ENCODE measurements around the gene TRIM2. TPM values are rescaled to one million over a fixed set of nuclear protein-coding genes. Genes with fewer than 3 reads are reported as not detected.

TRIM2 gene
- total and polyA plus RNA-seq, 2 donors from 2014 or later = 23.3 to 122 TPM

DNA sequence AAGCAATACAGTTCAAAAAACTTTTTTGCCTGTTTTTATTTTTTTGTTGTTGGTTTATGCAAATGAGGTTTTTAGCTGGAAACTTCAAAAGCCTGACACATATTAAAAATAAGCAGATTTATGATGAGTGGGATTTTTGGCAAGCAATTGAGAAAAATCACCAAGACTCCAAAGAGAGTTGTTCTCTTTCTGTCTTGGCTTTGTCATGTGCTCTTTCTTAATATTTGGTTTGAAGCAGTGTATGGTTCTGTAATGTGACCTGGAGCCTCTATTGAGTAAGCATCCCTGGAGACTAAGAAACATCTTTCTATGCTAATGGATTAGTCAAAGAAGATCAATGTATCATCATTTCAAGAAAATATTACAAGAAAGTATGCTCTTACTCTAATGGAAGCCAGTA lies 11.7 kb downstream of the TRIM2 start:
- no peaks in the 10 kb centered on the region for H3K36me3 ChIP-seq (ENCODE audit: control insufficient read depth in 2 of 3, insufficient read depth in 3 of 3, low read length in 3 of 3)
- FAIRE-seq (no peak), DNase-seq (no peak)
- no peak overlapping the region for H3K9ac ChIP-seq (ENCODE audit: low read length in 3 of 3)
- TF ChIP-seq, protein P1, sequence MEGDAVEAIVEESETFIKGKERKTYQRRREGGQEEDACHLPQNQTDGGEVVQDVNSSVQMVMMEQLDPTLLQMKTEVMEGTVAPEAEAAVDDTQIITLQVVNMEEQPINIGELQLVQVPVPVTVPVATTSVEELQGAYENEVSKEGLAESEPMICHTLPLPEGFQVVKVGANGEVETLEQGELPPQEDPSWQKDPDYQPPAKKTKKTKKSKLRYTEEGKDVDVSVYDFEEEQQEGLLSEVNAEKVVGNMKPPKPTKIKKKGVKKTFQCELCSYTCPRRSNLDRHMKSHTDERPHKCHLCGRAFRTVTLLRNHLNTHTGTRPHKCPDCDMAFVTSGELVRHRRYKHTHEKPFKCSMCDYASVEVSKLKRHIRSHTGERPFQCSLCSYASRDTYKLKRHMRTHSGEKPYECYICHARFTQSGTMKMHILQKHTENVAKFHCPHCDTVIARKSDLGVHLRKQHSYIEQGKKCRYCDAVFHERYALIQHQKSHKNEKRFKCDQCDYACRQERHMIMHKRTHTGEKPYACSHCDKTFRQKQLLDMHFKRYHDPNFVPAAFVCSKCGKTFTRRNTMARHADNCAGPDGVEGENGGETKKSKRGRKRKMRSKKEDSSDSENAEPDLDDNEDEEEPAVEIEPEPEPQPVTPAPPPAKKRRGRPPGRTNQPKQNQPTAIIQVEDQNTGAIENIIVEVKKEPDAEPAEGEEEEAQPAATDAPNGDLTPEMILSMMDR (IDR thresholded peaks at IDR 0.05; ENCODE audit: borderline replicate concordance, extremely low read depth, insufficient read depth) = no peak
- intact Hi-C loops (cut with DNase I) = no loop called here
- H3K27me3 ChIP-seq (ENCODE audit: control insufficient read depth, insufficient read depth, low read length) = no peaks in the 10 kb centered on the region
- peaks cover 0 to 1% (median 0%) of the 10 kb centered on the region in 3 donors for H3K4me1 ChIP-seq (ENCODE audit: control insufficient read depth in 2 of 3, insufficient read depth in 2 of 3, low read depth in 1 of 3, low read length in 3 of 3)
- H3K27ac ChIP-seq (ENCODE audit: low read depth in 2 of 2, low read length in 2 of 2) = no peak overlapping the region
- H3K4me3 ChIP-seq (ENCODE audit: low read length in 3 of 3) = no peak overlapping the region
- H3K9me3 ChIP-seq (ENCODE audit: control insufficient read depth in 2 of 3, insufficient read depth in 1 of 3, low read length in 3 of 3) = no peaks in the 10 kb centered on the region

DNA sequence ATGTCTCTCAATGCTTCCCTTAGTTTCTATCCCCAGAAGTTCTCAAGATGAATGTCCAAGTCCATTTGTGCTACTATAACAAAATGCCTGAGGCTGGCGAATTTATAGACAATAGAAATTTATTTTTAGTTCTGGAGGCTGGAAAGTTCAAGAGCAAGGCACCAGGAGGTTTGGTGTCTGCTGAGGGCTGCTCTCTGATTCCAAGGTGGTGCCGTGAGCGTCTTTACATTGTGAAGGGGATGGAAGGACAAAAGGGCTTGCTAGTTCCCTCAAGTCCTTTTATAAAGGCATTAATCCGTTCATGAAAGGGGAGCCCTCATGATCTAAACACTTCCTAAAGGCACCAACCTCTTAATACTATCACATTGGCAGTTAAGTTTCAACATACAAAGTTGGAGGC lies 12.3 kb downstream of the TRIM2 start:
- H3K4me1 ChIP-seq (ENCODE audit: control insufficient read depth in 2 of 3, insufficient read depth in 2 of 3, low read depth in 1 of 3, low read length in 3 of 3) = no peaks in the 10 kb centered on the region
- FAIRE-seq (no peak), DNase-seq (no peak)
- H3K4me3 ChIP-seq (ENCODE audit: low read length in 3 of 3) = no peak overlapping the region
- H3K36me3 ChIP-seq (ENCODE audit: control insufficient read depth in 2 of 3, insufficient read depth in 3 of 3, low read length in 3 of 3) = no peaks in the 10 kb centered on the region
- intact Hi-C loops (cut with DNase I) = no loop called here
- H3K27me3 ChIP-seq (ENCODE audit: control insufficient read depth, insufficient read depth, low read length) = no peaks in the 10 kb centered on the region
- H3K9me3 ChIP-seq (ENCODE audit: control insufficient read depth in 2 of 3, insufficient read depth in 1 of 3, low read length in 3 of 3) = no peaks in the 10 kb centered on the region
- TF ChIP-seq, protein P1 (IDR thresholded peaks at IDR 0.05; ENCODE audit: borderline replicate concordance, extremely low read depth, insufficient read depth) = no peak
- no peak overlapping the region for H3K9ac ChIP-seq (ENCODE audit: low read length in 3 of 3)
- H3K27ac ChIP-seq (ENCODE audit: low read depth in 2 of 2, low read length in 2 of 2) = no peak overlapping the region

DNA sequence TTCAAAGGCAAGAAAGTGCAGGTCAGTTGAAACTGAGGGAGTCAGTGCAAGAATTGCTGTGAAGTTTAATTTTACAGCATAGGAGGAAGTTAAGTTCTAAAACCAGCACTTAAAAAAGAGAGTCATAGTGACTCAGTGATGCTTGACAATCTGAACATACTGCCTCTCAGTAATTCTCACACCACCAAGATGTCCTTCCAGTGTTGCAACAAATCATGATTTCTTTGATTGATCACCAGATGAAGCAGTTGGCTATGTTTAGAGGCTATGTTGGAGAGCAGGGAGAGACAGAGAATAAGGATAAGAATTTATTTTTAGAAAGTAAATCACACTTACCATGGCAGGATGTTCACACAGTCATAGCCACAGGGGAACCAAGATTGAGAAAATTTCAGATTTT lies 13.2 kb downstream of the TRIM2 start:
- Histone ChIP-seq H3K27ac (ENCODE audit: low read depth in 2 of 2, low read length in 2 of 2) (no peak overlapping the region), H3K9ac (ENCODE audit: low read length in 3 of 3) (no peak overlapping the region), H3K9me3 (ENCODE audit: control insufficient read depth in 2 of 3, insufficient read depth in 1 of 3, low read length in 3 of 3) (no peaks in the 10 kb centered on the region), H3K4me3 (ENCODE audit: low read length in 3 of 3) (no peak overlapping the region), H3K4me1 (ENCODE audit: control insufficient read depth in 2 of 3, insufficient read depth in 2 of 3, low read depth in 1 of 3, low read length in 3 of 3) (peaks cover 0 to 4% (median 0%) of the 10 kb centered on the region in 3 donors), H3K36me3 (ENCODE audit: control insufficient read depth in 2 of 3, insufficient read depth in 3 of 3, low read length in 3 of 3) (no peaks in the 10 kb centered on the region), H3K27me3 (ENCODE audit: control insufficient read depth, insufficient read depth, low read length) (no peaks in the 10 kb centered on the region)
- intact Hi-C loops (cut with DNase I) = no loop called here
- FAIRE-seq = no peak
- DNase-seq = no peak
- TF ChIP-seq, protein P1 (IDR thresholded peaks at IDR 0.05; ENCODE audit: borderline replicate concordance, extremely low read depth, insufficient read depth) = no peak

DNA sequence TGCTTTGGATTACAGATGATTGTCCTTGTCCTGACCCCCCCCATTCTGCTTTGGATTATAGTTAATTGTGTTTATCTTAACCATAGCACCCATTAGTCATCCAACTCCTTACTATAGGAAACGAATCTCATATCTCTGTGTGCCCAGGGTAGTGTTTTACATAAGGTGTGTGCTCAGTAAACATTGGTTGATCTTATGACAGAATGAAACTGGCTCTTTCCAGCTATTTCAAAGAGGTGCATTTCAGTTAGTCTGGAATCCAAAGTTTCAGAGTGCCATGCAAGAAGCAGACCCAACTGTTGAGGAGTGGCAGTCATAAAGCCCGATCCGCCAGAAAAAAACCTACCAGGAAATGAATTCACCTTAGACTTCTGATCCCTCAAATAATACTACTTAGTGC lies 14.7 kb downstream of the TRIM2 start:
- peaks cover 1 to 8% (median 5%) of the 10 kb centered on the region in 3 donors for H3K4me1 ChIP-seq (ENCODE audit: control insufficient read depth in 2 of 3, insufficient read depth in 2 of 3, low read depth in 1 of 3, low read length in 3 of 3)
- intact Hi-C loops (cut with DNase I) = no loop called here
- no peak for DNase-seq

More for the DNA sequence above, 14.7 kb downstream of the TRIM2 start:
- Histone ChIP-seq H3K27me3 (ENCODE audit: control insufficient read depth, insufficient read depth, low read length) (no peaks in the 10 kb centered on the region), H3K9ac (ENCODE audit: low read length in 3 of 3) (no peak overlapping the region), H3K36me3 (ENCODE audit: control insufficient read depth in 2 of 3, insufficient read depth in 3 of 3, low read length in 3 of 3) (no peaks in the 10 kb centered on the region), H3K4me3 (ENCODE audit: low read length in 3 of 3) (no peak overlapping the region), H3K27ac (ENCODE audit: low read depth in 2 of 2, low read length in 2 of 2) (peak overlapping the region in 1 of 2 donors; percentile 15), H3K9me3 (ENCODE audit: control insufficient read depth in 2 of 3, insufficient read depth in 1 of 3, low read length in 3 of 3) (no peaks in the 10 kb centered on the region)
- TF ChIP-seq, protein P1 (IDR thresholded peaks at IDR 0.05; ENCODE audit: borderline replicate concordance, extremely low read depth, insufficient read depth) = no peak
- no peak for FAIRE-seq

Data from kidney (tissue), 14 donors.